H1 (cell line): ENCODE measurements around the gene BRICD5.

Experiments
- ATF2 ChIP-seq: IDR thresholded peaks from 2 replicates; pipeline ENCODE4 v1.6.1; 2012; ENCODE audit warnings: low read length, inconsistent platforms
- KDM4A ChIP-seq: IDR thresholded peaks from one replicate; pipeline ENCODE4 v1.7.1; 2012; ENCODE audit warnings: low read depth, mild to moderate bottlenecking, moderate library complexity, low read length, inconsistent platforms; ENCODE audit not compliant: severe bottlenecking
- USF2 ChIP-seq: IDR thresholded peaks from 2 replicates; pipeline ENCODE4 v1.6.1; 2011; ENCODE audit warnings: low read length, improper control_type of control experiment

DNA sequence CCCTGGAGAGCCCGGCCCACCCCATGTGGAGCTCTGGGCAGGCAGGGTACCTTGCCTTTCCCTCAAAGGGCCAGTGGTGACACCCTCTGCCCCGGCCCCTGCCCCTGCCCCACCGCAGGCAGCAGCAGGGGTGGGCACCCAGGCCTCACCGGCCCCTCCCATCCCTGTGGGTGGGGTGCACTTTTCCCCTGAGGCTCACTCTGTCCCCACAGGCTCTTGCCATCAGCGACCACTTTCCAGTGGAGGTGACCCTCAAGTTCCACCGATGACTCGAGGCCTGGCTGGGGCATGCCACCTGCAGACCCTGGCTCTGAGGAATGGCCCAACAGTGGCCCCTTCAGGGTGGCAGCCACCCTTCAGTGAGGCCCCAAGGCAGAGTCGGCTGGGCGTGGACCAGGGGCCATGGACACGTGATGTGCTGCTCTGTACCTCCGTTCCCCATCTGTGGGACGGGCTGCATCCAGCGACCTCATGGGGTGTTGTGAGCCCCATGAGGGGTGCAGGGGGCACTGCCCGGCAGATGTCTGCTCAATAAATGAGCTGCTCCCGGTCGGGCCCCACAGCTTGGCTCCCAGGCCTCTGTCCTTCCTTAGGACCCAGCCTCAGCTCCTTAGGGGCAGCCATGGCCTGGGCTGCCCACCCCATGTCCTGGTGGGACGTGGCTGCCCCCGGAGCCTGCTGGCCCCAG, 27.6 kb upstream of the BRICD5 start:
- TF ChIP-seq ATF2 (no peak), USF2 (no peak), KDM4A (no peak)
